ENCODE results near the gene VPS45. TPM values are rescaled to one million over a fixed set of nuclear protein-coding genes. Genes with fewer than 3 reads are reported as not detected.
"Not testable (repeated sequence)": the region's sequence is repeated elsewhere in the genome, so short reads cannot be mapped to it uniquely, and the experiment has no call there.

The VPS45 gene
- total and polyA plus RNA-seq, 2 of the 8 experiments (the other 6 are each of a cell fraction or from before 2014, with no cell fraction given) = 19.1 to 27.6 TPM

GRCh38 chr1:150146016-150146415 lies 78.4 kb downstream of the VPS45 start:
- not testable (repeated sequence) for H4K20me1 ChIP-seq (replicated peaks in 1 of 2; ENCODE audit: control insufficient read depth in 1 of 2, insufficient read depth in 2 of 2, low read length in 2 of 2); H3K23ac ChIP-seq (ENCODE audit: insufficient read length); H4K91ac ChIP-seq (replicated peaks; ENCODE audit: insufficient read length, low read length); H3K18ac ChIP-seq (ENCODE audit: extremely low read depth, low read length); H3K27me3 ChIP-seq (replicated peaks in 1 of 4; ENCODE audit: control insufficient read depth in 3 of 4, extremely low read depth in 1 of 4, insufficient read depth in 3 of 4, low read length in 3 of 4); H3K9me3 ChIP-seq (ENCODE audit: insufficient read depth in 2 of 2, low read depth in 1 of 2, low read length in 1 of 2); H4K8ac ChIP-seq (ENCODE audit: extremely low read depth, insufficient read depth, low read length); H2BK15ac ChIP-seq (ENCODE audit: low read length); DNase-seq (ENCODE audit: low read depth in 1 of 2, low spot score in 2 of 2); H2BK120ac ChIP-seq (replicated peaks; ENCODE audit: low read depth, low read length); H4K5ac ChIP-seq (ENCODE audit: insufficient read length, low read depth, low read length); H3K27ac ChIP-seq (ENCODE audit: low read depth, low read length); H3K4ac ChIP-seq (replicated peaks; ENCODE audit: insufficient read length, low read depth, low read length); H2AK5ac ChIP-seq (ENCODE audit: low read depth, low read length); H2BK12ac ChIP-seq (ENCODE audit: low read depth, low read length); H3K79me1 ChIP-seq (ENCODE audit: low read depth, low read length); H3K14ac ChIP-seq (ENCODE audit: insufficient read length); H2AFZ ChIP-seq (ENCODE audit: low read length); H3K36me3 ChIP-seq (ENCODE audit: control insufficient read depth in 2 of 4, insufficient read depth in 4 of 4, low read length in 3 of 4); H2BK20ac ChIP-seq (ENCODE audit: low read length); FAIRE-seq; H2BK5ac ChIP-seq (ENCODE audit: low read depth, low read length); H3K56ac ChIP-seq (replicated peaks; ENCODE audit: insufficient read length, low read depth, low read length); H3K4me2 ChIP-seq (ENCODE audit: insufficient read depth in 1 of 2, low read depth in 2 of 2, low read length in 2 of 2); H3K4me3 ChIP-seq (ENCODE audit: extremely low read depth in 1 of 4, insufficient read depth in 2 of 4, low read depth in 3 of 4, low read length in 4 of 4); H3K79me2 ChIP-seq (ENCODE audit: control insufficient read depth in 1 of 2, insufficient read depth in 2 of 2, low read length in 2 of 2); H3K9ac ChIP-seq (replicated peaks in 1 of 4; ENCODE audit: extremely low read depth in 1 of 4, low read depth in 3 of 4, low read length in 3 of 4); H3K4me1 ChIP-seq (replicated peaks in 1 of 4; ENCODE audit: control insufficient read depth in 3 of 4, insufficient read depth in 4 of 4, low read length in 3 of 4)
- ChIA-PET CTCF (ENCODE audit: partially characterized antibody) (interaction anchor here (0.9 to 1.8 kb wide), 3 partner anchors 14 to 24 kb away, joined by 3 to 6 read pairs (median 3); no protein-coding TSS in a partner anchor), POLR2A (ENCODE audit: partially characterized antibody) (interaction anchor here (1.9 to 3.9 kb wide), 2 partner anchors 12 to 17 kb away, joined by 9 to 20 read pairs; no protein-coding TSS in a partner anchor)
- H3K23me2 ChIP-seq (ENCODE audit: low read depth, low read length) = peaks cover 12% of the 10 kb centered on the region
- WGBS, 2 experiments (ENCODE audit: extremely low coverage in 1 of 2, insufficient coverage in 1 of 2, insufficient read length in 1 of 2, insufficient replicate concordance in 2 of 2, low coverage in 1 of 2, low lambda C conversion rate in 2 of 2, missing lambda C conversion rate in 1 of 2) = 90% methylated on average over 5 of the region's 5 CpGs; no CpG with 5 or more reads in 1 of the 2 experiments

All from H1 (cell line).